ENCODE data around the gene RTTN. TPM values are rescaled to one million over a fixed set of nuclear protein-coding genes. Genes with fewer than 3 reads are reported as not detected.

RTTN gene, protein sequence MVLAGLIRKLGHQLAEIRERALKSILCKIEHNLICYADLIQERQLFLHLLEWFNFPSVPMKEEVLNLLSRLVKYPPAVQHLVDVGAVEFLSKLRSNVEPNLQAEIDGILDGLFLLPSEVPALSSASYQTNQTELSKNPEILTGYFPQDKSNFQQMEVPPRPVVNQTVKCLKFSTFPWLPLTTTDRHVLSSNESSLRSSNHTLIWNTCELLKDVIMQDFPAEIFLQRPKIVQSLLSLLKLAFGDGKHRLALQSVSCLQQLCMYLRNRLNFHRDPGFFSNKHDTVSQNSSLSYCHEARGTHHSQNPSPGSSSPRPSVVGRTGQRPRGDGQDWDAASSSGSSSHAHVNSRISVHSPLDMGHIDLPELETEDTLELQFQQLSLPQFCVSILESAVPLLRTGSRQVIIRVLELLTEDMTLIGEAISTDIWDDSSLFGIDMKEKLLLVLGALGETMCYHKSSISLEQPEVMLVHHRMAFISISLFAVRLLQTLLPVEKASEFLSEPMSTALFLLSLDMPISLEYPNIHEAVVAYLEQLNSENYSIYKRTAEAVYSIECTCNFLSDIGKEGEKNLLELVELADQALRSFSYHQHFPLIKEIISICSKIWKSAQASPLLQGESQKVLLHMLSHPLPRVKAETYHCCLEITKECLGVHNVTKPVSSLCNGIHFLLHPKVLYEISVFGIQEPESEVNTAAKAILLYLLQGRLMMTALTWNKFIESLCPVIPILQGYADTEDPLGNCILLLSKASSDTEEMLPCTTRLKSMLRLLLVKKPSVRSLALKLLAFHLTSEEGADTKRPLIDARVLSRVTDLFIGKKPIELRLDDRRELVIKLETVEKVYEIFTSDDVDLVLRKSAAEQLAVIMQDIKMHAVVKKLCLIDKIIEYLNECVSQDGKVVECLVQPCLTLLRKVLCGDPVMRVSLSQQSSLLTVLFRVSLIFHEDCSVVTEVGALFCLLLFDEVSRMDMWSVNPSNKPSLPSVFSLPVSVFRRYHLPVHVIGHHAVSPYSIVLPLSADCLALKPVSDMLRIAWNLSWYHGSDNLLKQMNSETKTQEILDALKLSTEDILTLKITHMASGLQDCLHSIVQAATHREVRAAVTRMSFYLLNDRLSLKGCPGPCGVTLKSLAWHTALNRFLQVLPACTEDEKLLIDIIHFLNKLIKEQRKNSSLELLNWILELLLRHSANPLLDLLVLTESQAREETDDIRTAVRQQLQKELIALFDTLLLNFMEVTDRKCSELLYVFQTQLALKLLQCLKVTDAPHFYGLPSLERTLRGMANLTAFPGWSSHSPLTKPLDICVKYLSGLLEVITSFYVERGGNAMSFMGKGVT (N-terminal part only)
- 4.3 to 6.1 TPM (median 4.9 TPM) in 5 replicates for total RNA-seq (2022; extraction: Qiagen RNA extraction)

DNA sequence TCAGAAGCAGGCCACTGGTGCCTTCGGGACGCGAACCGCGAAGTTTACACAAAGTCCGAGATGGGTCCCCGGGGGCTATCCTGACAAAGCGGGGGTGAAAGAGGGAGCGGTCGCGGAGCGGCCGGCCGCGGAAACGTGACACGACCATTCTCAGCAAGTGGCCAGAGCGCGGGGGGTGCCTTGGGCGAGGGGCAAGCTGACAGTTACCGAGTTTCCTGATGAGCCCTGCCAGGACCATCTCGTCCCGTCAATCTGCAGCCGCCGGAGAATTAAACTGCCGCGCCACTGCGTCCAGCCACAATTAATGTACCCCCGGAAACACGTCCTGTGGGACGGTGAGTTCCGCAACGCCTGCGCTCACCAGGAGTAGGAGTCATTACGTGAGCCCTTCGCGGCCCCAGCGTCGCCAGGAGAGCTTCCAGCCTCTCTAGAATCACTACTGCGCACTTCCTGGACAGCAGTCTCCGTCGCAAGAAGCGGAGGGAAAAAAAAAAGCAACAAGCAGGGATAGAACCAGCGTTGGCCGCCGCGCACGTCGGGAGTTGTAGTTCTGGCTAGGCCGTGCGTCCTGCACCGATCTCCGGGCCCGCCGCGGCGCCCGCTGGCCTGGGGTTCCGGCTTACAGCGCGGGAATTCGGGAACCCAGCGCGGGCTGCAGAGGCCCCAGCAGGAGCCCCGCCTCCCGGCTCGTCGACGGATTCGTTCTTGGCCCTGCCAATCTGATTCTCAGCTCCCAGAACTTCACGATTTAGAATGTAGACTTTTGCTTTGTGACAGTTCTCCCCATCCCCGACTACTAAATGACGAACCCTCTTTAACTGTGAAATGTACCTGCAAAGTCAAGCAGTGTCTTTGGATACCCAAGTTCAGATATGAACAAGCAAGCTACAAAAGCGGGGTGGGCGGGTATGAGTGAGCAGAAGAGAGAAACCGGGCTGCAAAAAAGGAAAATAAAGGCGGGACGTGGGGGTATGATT is at the start of gene RTTN:
Gene RTTN, minus strand, starts transcription at position 267 of the 977 bp plus-strand sequence. Its CDS starts 29 bp downstream, at position 238.

Other genes with a start within 250 kb of the RTTN start
- gene SOCS6, start 83.4 kb upstream of the RTTN start, total RNA-seq (2022; extraction: Qiagen RNA extraction), result 26.2 to 35.4 TPM (median 31.8 TPM) in 5 replicates